CD14-positive monocyte (primary cell): ENCODE measurements around the gene UROD. TPM values are rescaled to one million over a fixed set of nuclear protein-coding genes. Genes with fewer than 3 reads are reported as not detected.
A peak's percentile ranks its signal among the peaks of the same experiment; 100 is the strongest.

Source experiments
- DNase-seq, 3 donors: peaks; one replicate each; pipeline ENCODE4 v3.0.0-alpha.2; 2011 to 2022
- H2AFZ ChIP-seq: 2 replicates; pipeline ENCODE4 v1.6.0; 2012; ENCODE audit warnings: mild to moderate bottlenecking, low read depth, low read length, inconsistent platforms; ENCODE audit not compliant: insufficient read depth, poor library complexity, severe bottlenecking
- H3K27ac ChIP-seq, 2 donors: 1 replicate in 1 of 2; 2 replicates in 1 of 2; pipeline ENCODE4 v1.5.1; 2012 to 2013; ENCODE audit warnings: low read length in 2 of 2, control low read depth in 1 of 2, inconsistent platforms in 1 of 2, low read depth in 1 of 2, mild to moderate bottlenecking in 1 of 2
- H3K27me3 ChIP-seq, 2 donors: one replicate each; pipeline versions ENCODE4 v1.6.0 to v1.6.1; 2011 to 2013; ENCODE audit warnings: low read length in 2 of 2; ENCODE audit not compliant: control insufficient read depth in 2 of 2, insufficient read depth in 2 of 2
- H3K36me3 ChIP-seq, 2 donors: replicated peaks in 1 of 2; 1 replicate in 1 of 2; 2 replicates in 1 of 2; pipeline versions ENCODE4 v1.5.1 to v1.6.1; 2012 to 2013; ENCODE audit warnings: low read length in 2 of 2, control low read depth in 1 of 2, inconsistent platforms in 1 of 2, mild to moderate bottlenecking in 1 of 2; ENCODE audit not compliant: insufficient read depth in 2 of 2, control insufficient read depth in 1 of 2
- H3K4me1 ChIP-seq, 2 donors: 1 replicate in 1 of 2; 2 replicates in 1 of 2; pipeline versions ENCODE4 v1.5.1 to v1.6.1; 2012 to 2013; ENCODE audit warnings: low read length in 2 of 2, control low read depth in 1 of 2, inconsistent platforms in 1 of 2, mild to moderate bottlenecking in 1 of 2, moderate library complexity in 1 of 2; ENCODE audit not compliant: insufficient read depth in 2 of 2, control insufficient read depth in 1 of 2
- H3K4me2 ChIP-seq: replicated peaks from 2 replicates; pipeline ENCODE3; 2012; ENCODE audit warnings: low read length, moderate library complexity, mild to moderate bottlenecking; ENCODE audit not compliant: poor library complexity, severe bottlenecking; ENCODE audit errors: extremely low read depth
- H3K4me3 ChIP-seq, 3 experiments: fragments of 200-600 bp in 1 of 3; sonication (generic) in 1 of 3; replicated peaks in 1 of 3; 1 replicate in 2 of 3; 2 replicates in 1 of 3; pipeline ENCODE4 v1.5.1; 2011 to 2013; ENCODE audit warnings: low read length in 3 of 3, mild to moderate bottlenecking in 3 of 3, control low read depth in 2 of 3, low read depth in 2 of 3, inconsistent platforms in 1 of 3, moderate library complexity in 1 of 3
- H3K79me2 ChIP-seq: 2 replicates; pipeline ENCODE4 v1.6.0; 2012; ENCODE audit warnings: mild to moderate bottlenecking, control low read depth, inconsistent platforms, low read length, moderate library complexity; ENCODE audit not compliant: insufficient read depth
- H3K9ac ChIP-seq: 2 replicates; pipeline ENCODE4 v1.6.0; 2017; ENCODE audit warnings: low read length, mild to moderate bottlenecking; ENCODE audit not compliant: insufficient read depth, poor library complexity, severe bottlenecking
- H3K9me3 ChIP-seq, 2 donors: replicated peaks in 1 of 2; 1 replicate in 1 of 2; 2 replicates in 1 of 2; pipeline versions ENCODE4 v1.5.1 to v1.6.1; 2012 to 2013; ENCODE audit warnings: low read length in 2 of 2, control low read depth in 1 of 2; ENCODE audit not compliant: control insufficient read depth in 1 of 2, insufficient read depth in 1 of 2
- H4K20me1 ChIP-seq: 2 replicates; pipeline ENCODE4 v1.6.0; 2012; ENCODE audit warnings: mild to moderate bottlenecking, low read length, control low read depth, moderate library complexity; ENCODE audit not compliant: insufficient read depth
- H3K27ac Mint-ChIP-seq, 7 donors: one replicate each; pipeline ENCODE4 v1.8.0; 2020; ENCODE audit warnings: mild to moderate bottlenecking in 7 of 7, mixed read lengths in 7 of 7, moderate library complexity in 6 of 7, inconsistent platforms in 2 of 7
- H3K27me3 Mint-ChIP-seq, 3 donors: one replicate each; pipeline ENCODE4 v1.8.0; 2021 to 2022; ENCODE audit warnings: low read depth in 3 of 3, mild to moderate bottlenecking in 3 of 3, mixed read lengths in 3 of 3, moderate library complexity in 3 of 3, inconsistent platforms in 1 of 3
- H3K36me3 Mint-ChIP-seq, 2 donors: one replicate each; pipeline ENCODE4 v1.8.0; 2020; ENCODE audit warnings: mixed read lengths in 2 of 2, inconsistent platforms in 1 of 2, mild to moderate bottlenecking in 1 of 2
- H3K4me1 Mint-ChIP-seq: one replicate; pipeline ENCODE4 v1.8.0; 2020; ENCODE audit warnings: mild to moderate bottlenecking, mixed read lengths
- H3K4me3 Mint-ChIP-seq, 2 donors: one replicate each; pipeline ENCODE4 v1.8.0; 2020; ENCODE audit warnings: mild to moderate bottlenecking in 2 of 2, mixed read lengths in 2 of 2, moderate library complexity in 1 of 2
- H3K9me3 Mint-ChIP-seq, 7 donors: one replicate each; pipeline ENCODE4 v1.8.0; 2020 to 2022; ENCODE audit warnings: mixed read lengths in 7 of 7, mild to moderate bottlenecking in 6 of 7, moderate library complexity in 6 of 7, inconsistent platforms in 2 of 7
- CTCF ChIP-seq: fragments of 200-600 bp; IDR thresholded peaks from one replicate; pipeline ENCODE4 v1.8.0; 2022; ENCODE audit warnings: antibody characterized with exemption, mild to moderate bottlenecking
- whole genome bisulfite sequencing: methylation state at CpG from one replicate; pipeline ENCODE4 v1.1.5; 2013; ENCODE audit warnings: missing lambda C conversion rate; ENCODE audit not compliant: insufficient coverage; 5-methylcytosine and 5-hydroxymethylcytosine counted together
- intact Hi-C, 2 donors: fragments of 100-400 bp; cut with micrococcal nuclease; formaldehyde crosslinking; loops; one replicate each; pipeline versions ENCODE4 v1.15.0 to v1.15.1; 2023
- polyA plus RNA-seq, 3 donors: library from polyadenylated mRNA; depleted of rRNA in 1 of 3; unstranded in 2 of 3; stranded (reverse) in 1 of 3; fragments of 300-500 nt in 2 of 3; fragments of >200 nt in 1 of 3; fragmentation: Illumina TruSeq in 2 of 3; gene quantifications; 1 replicate in 2 of 3; 2 replicates in 1 of 3; pipeline ENCODE4 v1.2.3, GENCODE V29; 2012 to 2021

UROD gene
- polyA plus RNA-seq, 3 donors: 98.2 to 115 (median 108) TPM

GRCh38 chr1:45004281-45004920 is 7.7 kb upstream of the UROD start:
- H3K27me3 ChIP-seq: no peaks in the 10 kb centered on the region
- peaks cover 32% of the 10 kb centered on the region for H3K4me1 Mint-ChIP-seq
- TF ChIP-seq CTCF: no peak
- peaks cover 6% of the 10 kb centered on the region for H3K79me2 ChIP-seq
- no peaks in the 10 kb centered on the region for H3K9me3 Mint-ChIP-seq
- H3K4me2 ChIP-seq: no peak overlapping the region
- 100% methylated on average over 1 of the region's 7 CpGs for WGBS
- H3K36me3 ChIP-seq: peaks cover 73 to 79% of the 10 kb centered on the region in 2 donors
- no peak overlapping the region for H3K9ac ChIP-seq
- H3K27ac ChIP-seq: no peak overlapping the region
- no peaks in the 10 kb centered on the region for H3K9me3 ChIP-seq
- H3K36me3 Mint-ChIP-seq: peaks cover 76 to 80% of the 10 kb centered on the region in 2 donors
- intact Hi-C loops: no loop called here
- H3K4me3 ChIP-seq: no peak overlapping the region
- H3K4me3 Mint-ChIP-seq: no peak overlapping the region
- peak overlapping the region in 1 of 7 donors; percentile 15 for H3K27ac Mint-ChIP-seq
- H4K20me1 ChIP-seq: peaks cover 6% of the 10 kb centered on the region
- H3K27me3 Mint-ChIP-seq: no peaks in the 10 kb centered on the region
- no peak overlapping the region for H2AFZ ChIP-seq
- no peak for DNase-seq
- peaks cover 15 to 24% of the 10 kb centered on the region in 2 donors for H3K4me1 ChIP-seq

GRCh38 chr1:45005761-45006160 is 6.3 kb upstream of the UROD start:
- H3K9me3 Mint-ChIP-seq: no peaks in the 10 kb centered on the region
- no peak overlapping the region for H2AFZ ChIP-seq
- H3K36me3 Mint-ChIP-seq: peaks cover 78 to 85% of the 10 kb centered on the region in 2 donors
- no peak overlapping the region for H3K27ac Mint-ChIP-seq
- H3K4me3 ChIP-seq: no peak overlapping the region
- no peak overlapping the region for H3K4me3 Mint-ChIP-seq
- H3K79me2 ChIP-seq: peaks cover 16% of the 10 kb centered on the region
- H3K4me1 Mint-ChIP-seq: peaks cover 31% of the 10 kb centered on the region
- TF ChIP-seq CTCF: no peak
- intact Hi-C loops: no loop called here
- H3K27ac ChIP-seq: no peak overlapping the region
- peaks cover 73 to 84% of the 10 kb centered on the region in 2 donors for H3K36me3 ChIP-seq
- WGBS: 98% methylated on average over 6 of the region's 6 CpGs
- no peaks in the 10 kb centered on the region for H3K27me3 ChIP-seq
- peaks cover 19% of the 10 kb centered on the region for H4K20me1 ChIP-seq
- H3K9me3 ChIP-seq: no peaks in the 10 kb centered on the region
- H3K9ac ChIP-seq: no peak overlapping the region
- peaks cover 22 to 26% of the 10 kb centered on the region in 2 donors for H3K4me1 ChIP-seq
- H3K27me3 Mint-ChIP-seq: no peaks in the 10 kb centered on the region
- H3K4me2 ChIP-seq: no peak overlapping the region
- no peak for DNase-seq
